ENCODE data around the gene DYSF.
"Not testable (repeated sequence)": the region's sequence is repeated elsewhere in the genome, so short reads cannot be mapped to it uniquely, and the experiment has no call there.

DYSF gene

GRCh38 chr2:71479261-71479660 is 25.9 kb downstream of the DYSF start:
- no peak for DNase-seq (ENCODE audit: low read depth)
- TF ChIP-seq, protein P1, sequence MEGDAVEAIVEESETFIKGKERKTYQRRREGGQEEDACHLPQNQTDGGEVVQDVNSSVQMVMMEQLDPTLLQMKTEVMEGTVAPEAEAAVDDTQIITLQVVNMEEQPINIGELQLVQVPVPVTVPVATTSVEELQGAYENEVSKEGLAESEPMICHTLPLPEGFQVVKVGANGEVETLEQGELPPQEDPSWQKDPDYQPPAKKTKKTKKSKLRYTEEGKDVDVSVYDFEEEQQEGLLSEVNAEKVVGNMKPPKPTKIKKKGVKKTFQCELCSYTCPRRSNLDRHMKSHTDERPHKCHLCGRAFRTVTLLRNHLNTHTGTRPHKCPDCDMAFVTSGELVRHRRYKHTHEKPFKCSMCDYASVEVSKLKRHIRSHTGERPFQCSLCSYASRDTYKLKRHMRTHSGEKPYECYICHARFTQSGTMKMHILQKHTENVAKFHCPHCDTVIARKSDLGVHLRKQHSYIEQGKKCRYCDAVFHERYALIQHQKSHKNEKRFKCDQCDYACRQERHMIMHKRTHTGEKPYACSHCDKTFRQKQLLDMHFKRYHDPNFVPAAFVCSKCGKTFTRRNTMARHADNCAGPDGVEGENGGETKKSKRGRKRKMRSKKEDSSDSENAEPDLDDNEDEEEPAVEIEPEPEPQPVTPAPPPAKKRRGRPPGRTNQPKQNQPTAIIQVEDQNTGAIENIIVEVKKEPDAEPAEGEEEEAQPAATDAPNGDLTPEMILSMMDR (conservative IDR thresholded peaks at IDR 0.05; ENCODE audit: low read length), result no peak
- no peak overlapping the region for H3K4me3 ChIP-seq (ENCODE audit: low read length)

- DNase-seq (ENCODE audit: low read depth), result no peak
- no peak overlapping the region for H3K4me3 ChIP-seq (ENCODE audit: low read length)
- TF ChIP-seq, protein P1 (conservative IDR thresholded peaks at IDR 0.05; ENCODE audit: low read length), result no peak
Observed at GRCh38 chr2:71481111-71481510, 27.8 kb downstream of the DYSF start.

- TF ChIP-seq, protein P1 (conservative IDR thresholded peaks at IDR 0.05; ENCODE audit: low read length), result no peak
- DNase-seq (ENCODE audit: low read depth), result no peak
- no peak overlapping the region for H3K4me3 ChIP-seq (ENCODE audit: low read length)
Observed at GRCh38 chr2:71482055-71482454, 28.7 kb downstream of the DYSF start.

- DNase-seq (ENCODE audit: low read depth), result no peak
- H3K4me3 ChIP-seq (ENCODE audit: low read length), result no peak overlapping the region
- TF ChIP-seq, protein P1 (conservative IDR thresholded peaks at IDR 0.05; ENCODE audit: low read length), result no peak
Observed at GRCh38 chr2:71483246-71483645, 29.9 kb downstream of the DYSF start.

DNA sequence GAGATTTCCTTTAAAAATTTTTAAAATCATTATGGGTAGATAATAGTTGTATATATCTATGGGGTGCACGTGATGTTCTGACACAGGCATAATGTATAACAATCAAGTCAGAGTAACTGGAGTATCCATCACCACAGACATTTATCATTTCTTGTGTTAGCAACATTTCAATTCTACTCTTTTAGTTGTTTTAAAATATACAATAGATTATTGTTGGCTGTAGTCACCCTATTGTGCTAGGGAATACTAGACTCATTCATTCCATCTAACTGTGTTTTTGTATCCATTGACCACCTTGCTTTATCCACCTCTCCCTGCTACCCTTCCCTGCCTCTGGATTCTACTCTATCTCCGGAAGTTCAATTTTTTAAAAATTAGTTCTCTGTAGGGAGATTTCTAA is 31.0 kb downstream of the DYSF start:
- DNase-seq (ENCODE audit: low read depth), result no peak
- TF ChIP-seq, protein P1 (conservative IDR thresholded peaks at IDR 0.05; ENCODE audit: low read length), result no peak
- H3K4me3 ChIP-seq (ENCODE audit: low read length), result no peak overlapping the region

- TF ChIP-seq, protein P1 (conservative IDR thresholded peaks at IDR 0.05; ENCODE audit: low read length), result no peak
- no peak for DNase-seq (ENCODE audit: low read depth)
- no peak overlapping the region for H3K4me3 ChIP-seq (ENCODE audit: low read length)
Observed at GRCh38 chr2:71486881-71487640, 33.7 kb downstream of the DYSF start.

DNA sequence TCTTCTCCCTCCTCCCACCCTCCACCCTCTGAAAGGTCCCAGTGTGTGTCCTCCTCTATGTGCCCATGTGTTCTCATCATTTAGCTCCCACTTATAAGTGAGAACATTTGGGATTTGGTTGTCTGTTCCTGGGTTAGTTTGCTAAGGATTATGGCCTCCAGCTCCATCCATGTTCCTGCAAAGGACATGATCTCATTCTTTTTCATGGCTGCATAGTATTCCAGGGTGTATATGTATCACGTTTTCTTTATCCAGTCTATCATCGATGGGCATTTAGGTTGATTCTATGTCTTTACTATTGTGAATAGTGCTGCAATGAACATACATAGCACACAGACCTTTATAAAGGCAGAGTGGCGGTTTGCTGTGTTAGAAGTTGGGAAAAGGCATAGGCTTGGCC is 38.2 kb downstream of the DYSF start:
- H3K4me3 ChIP-seq (ENCODE audit: low read length); DNase-seq (ENCODE audit: low read depth): not testable (repeated sequence)
